HG03520 (cell line): ENCODE results near the gene AURKA.

Experiments
- ATAC-seq: cut with Tn5 transposase; IDR thresholded peaks from one replicate; pipeline ENCODE4 v1.9.1; 2021; ENCODE audit warnings: mild to moderate bottlenecking, moderate library complexity; ENCODE audit not compliant: unreplicated experiment

Gene AURKA

DNA sequence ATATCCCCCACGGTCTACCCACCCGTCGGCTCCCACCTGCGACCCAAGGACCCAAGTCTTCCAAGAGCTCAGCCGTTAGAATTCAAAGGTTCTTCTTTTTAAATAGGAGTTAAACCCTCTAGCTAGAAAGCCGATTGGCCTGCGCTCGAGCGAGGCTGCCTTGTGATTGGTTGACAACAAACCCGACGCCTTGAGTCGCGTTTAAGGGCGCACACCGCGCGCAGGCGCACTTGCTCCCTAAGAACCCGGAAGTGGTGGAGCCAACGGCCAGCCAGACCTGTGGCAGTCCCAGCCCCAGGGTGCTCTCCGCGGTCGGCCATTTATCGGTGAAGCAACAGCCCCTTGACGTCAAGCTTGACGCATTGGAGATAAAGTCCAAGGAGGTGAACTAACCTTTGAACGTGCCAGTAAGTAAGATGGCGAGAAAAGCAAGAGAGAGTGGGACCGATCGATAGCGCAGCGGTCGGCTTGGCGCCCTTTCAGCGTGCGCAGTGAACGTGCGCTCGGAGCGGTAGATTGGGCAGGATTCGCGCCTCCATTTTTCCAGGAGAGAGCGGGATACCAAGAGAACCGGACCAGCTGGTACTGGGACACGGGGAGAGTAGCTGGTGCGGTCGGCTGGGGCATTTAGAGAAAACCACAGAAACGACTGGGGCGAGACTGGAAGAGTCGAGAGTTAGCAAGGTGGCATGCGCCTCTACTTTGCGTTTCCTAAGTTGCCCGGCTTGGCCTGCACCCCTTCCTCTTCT lies at the start of gene AURKA, which contains the start of gene CSTF1:
TSS of gene AURKA (minus strand) at position 84 of the 749 bp plus-strand sequence. CDS start 4,018 bp downstream, outside the sequence.
TSS of gene CSTF1 (plus strand) at position 514 of the 749 bp plus-strand sequence. CDS start 2,908 bp downstream, outside the sequence.
- peak; percentile 91 for ATAC-seq

DNA sequence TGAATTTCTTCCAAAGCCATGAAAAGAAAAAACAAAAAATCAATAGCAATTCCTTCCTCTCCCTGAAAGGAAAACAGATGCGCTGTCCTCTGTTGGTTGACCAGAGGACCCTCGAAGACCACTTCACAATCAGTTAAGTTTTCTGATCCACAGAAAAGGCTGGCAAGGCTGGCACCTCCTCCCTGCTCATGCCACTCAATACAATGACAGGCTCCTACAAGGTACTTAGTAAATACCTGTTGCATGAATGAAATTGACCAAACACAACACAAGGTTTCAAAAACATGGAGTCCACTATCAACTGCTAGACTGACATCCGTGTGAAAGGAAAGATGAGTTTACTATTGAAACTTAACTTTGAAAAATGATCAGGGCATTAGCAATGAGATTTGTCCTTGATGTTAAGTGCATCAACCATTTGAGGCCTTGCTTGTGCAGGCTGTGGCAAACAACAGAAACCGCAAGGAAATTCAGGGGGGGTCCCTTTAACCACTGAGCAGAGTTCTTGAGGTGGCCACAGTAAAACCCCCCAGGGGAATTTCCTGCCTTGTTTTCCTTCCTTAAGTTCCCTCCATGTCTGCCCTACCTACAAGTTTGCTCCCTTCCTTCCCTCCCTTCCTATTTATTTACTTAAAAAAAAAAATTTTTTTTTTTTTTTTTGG lies 48.5 kb upstream of the AURKA start:
- no peak for ATAC-seq

DNA sequence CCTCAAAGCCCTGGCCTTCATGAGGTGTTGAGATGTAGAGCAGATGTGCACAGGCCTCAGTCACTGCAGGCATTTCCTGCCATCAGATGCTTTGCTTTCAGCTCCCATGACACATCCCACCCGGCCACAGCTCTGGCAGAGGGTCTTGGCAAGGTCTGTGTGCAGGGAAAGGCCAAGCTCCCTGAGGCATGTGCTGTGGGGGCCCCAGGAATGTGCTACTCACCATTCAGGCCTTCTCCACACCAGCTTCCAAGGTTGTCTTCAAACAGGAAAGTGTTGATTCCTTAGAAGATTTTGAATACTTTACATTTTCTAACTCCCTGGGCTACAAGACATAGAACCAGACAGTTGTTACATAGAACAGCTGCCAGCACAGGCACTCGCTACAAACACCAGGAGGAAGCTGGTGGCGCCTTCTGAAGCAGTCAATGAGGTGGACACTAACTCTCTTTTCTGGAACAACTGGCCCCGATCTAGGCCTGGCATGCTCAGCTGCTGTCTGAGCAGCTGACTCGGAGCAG lies 47.8 kb upstream of the AURKA start:
- no peak for ATAC-seq

DNA sequence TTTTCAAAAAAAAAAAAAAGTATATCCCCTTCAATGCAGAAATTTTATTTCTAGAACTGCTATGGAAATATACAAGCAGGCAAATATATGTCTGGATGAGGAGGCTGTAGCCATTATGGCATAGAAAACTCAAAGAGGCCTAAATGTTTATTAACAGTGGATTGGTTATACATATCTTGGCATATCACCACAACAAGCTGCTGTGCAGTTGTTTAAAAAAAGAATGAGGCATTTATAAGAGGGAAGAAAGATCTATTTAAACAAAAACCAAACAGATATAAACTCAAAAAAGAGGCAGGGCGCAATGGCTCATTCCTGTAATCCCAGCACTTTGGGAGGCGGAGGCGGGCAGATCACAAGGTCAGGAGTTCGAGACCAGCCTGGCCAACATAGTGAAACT lies 46.3 kb upstream of the AURKA start:
- ATAC-seq = no peak

DNA sequence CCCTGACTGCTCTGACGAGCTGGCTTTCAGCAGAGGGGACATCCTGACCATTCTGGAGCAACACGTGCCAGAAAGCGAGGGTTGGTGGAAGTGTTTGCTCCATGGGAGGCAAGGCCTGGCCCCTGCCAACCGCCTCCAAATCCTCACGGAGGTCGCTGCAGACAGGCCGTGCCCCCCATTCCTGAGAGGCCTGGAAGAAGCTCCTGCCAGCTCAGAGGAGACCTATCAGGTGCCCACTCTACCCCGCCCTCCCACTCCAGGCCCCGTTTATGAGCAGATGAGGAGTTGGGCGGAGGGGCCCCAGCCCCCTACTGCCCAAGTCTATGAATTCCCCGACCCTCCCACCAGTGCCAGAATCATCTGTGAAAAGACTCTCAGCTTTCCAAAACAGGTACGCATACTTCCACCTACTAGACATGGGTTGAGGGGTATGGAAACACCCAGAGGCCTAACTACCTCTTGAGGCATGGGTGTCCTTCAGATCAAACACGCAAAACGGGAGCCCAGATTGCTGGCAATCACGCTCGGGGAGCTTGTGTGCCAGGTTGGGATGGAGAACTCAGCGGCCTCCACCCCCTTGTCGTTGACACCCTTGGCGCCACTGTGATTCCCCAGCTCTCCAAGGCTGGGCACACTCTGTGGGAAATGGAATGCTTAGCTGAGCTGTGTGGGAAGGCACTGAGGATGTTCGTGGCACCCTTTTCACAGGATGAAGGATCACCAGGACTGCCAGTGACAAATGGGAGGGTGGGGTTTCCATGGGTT lies 45.4 kb upstream of the AURKA start:
- no peak for ATAC-seq

DNA sequence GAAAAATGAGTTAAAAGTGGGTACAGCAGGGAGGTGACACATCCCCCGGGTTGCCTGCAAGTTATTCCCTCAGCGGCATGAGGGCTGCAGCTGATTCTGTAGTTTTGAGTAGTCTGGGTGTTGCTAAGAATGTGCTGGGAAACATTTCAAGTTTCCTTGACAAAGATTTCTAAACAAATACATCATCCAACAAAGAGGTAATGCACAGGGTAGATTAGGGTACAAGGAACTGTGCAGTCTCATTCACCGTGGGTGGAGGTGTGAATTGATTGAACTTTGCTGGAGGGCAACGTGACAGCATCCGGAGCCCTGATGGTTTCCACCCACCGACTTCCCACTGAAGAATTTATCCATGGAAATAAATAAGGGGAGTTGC lies 41.9 kb upstream of the AURKA start:
- ATAC-seq = no peak

DNA sequence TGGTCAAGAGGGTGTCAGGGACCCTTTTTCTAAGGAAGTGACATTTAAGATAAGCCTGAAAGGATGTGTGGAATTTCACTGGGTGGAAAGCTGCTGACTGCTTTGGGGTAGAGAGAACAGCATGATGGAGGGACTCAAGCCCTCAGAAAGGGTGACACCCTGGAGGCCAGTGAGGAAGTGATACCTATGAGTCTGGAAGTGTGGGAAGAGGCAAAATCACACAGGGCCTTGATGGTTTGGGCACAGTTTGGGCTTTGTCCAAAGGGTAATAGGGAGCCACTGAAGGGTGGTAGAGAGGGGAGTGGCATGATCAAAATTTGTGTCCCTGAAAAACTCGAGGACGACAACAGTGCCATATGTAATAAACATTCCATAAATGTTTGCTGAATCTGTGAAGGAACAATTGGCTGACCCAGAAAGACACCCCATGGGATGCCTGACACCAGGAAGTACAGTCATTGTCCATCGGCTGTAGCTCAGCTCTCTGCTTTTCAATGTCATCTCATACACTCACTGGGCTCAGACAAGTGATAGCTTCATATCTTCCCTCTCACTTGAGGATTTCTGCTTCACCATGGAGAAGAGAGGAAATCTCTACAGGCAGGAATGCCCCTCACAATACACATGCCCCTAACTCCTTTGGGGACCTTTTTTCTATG lies 41.3 kb upstream of the AURKA start:
- no peak for ATAC-seq

DNA sequence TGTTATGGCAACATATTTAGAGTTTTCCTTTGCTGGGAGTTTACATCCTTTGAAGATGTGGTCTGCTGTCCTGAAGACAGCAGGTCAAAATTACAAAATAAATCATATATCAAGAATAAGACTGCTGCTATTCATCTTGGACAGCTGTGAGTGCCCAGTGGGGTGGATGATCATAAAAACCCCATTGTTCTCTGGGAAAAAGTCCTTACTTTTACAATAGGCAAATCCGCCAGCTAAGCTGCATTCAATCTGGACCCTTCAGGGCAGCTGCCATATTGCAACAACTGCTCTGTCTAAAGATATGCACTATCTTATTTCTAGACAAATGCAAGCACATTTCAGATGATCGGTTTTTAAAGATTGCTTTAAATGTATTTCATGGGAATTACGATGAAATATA lies 39.5 kb upstream of the AURKA start:
- ATAC-seq = no peak

DNA sequence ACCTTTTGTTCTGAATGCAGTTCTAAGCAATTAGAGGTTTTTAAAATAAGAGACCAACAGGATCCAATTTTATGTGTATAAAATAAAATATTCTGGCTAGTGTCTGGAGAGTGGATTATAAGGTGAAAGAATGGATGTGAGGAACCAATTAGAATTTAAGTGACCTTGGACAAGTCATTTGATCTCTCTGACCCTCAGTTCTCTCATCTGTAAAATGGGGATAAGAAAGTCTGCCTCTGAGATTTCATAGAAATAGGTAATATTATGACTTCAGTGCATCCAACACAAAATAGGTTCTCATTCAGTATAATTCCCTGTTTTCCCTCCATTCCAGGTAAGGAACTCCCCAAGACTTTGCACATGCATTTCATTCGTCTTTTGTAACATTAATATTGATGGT lies 38.9 kb upstream of the AURKA start:
- ATAC-seq = no peak

DNA sequence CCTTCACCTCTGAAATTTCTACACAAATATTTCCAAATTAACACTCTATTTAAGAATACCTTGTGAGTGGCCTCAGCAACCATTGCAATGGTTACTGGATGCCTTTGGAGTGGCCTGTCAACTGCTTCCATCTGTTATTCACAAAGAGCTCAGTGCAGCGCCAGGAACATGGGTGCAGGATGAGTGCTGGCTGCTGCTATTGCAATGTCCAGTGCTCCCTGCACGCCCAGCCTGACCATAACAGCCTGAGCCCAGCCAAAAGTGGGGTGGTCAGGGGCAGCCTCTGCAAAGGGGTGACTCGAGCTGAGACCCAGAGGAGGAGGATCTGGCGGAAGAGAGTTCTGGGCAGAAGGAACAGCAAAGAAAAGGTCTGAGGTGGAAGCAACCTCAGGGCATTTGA lies 38.4 kb upstream of the AURKA start:
- ATAC-seq = no peak

DNA sequence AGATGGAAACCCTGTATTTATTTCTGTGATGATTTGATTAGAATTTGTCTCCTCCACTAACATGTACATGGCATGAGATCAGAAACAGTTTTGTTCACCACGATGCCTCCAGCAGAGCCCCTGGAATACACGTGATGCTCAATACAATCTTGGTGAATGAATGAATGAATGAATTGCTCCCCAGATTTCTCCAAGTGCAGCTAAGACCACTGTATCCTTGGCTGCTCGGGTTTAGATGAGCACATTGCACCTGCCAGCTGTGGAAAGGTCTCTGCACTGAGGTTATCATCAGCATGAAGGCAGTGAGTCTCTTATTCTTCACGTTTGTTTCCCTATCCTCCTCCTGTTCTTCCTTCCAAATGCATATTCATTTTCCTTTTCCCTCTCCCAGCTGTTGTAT lies 37.9 kb upstream of the AURKA start:
- ATAC-seq = no peak

DNA sequence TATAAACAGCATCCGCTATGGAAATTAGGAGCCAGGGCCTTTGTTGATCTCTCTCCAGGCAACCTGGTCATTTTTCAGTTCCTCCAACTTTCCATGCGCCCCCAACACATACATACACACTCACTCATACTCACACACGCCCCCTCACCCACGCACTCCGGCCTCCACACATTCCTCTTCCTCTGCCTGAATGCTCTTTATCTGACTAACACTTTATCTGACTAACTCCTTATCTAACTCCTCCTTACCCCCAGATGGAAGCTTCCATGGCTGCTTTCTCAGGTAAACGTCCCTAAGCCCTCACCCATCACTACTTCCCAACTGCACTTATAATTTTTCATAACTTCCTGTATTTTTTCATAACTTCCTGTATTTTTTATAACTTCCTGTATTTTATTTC lies 37.5 kb upstream of the AURKA start:
- no peak for ATAC-seq

DNA sequence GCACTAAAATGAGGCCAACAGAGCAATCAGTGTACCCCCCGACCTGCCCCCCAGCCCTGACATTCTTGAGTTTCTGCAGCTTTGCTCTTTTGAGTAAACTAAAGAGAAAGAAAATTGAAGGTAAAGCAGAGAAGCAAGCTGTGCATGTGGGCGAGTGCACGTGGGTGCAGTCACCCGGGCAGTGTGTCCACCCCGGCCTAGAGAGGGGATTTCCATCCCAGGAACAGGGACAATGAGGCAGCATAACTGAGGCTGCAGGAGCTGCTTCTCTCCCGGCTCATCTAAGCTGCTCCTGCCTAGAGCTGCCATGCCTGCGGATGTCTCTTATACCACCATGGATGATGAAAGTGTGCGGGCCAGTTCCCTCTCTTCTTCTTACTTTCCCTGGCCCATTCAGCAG lies 36.9 kb upstream of the AURKA start:
- no peak for ATAC-seq

DNA sequence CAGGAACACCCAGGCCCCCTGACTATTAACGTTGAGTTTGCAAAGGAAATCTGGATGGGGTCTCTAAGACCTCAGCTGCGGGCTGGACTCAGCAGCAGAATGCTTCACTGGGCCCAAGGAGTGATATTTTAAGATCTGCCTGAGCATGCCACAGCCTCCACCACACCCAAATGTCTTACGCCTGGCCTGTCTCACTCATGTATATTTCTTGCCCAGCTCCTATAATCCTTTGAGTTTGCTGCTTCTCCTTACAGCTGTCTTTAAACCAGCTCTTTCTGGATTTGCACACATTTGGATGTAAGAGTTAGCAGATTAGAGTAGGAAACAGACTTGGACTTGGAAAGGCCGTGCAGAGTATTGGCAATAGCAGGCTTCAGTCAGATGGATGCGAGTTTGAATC lies 36.4 kb upstream of the AURKA start:
- no peak for ATAC-seq

DNA sequence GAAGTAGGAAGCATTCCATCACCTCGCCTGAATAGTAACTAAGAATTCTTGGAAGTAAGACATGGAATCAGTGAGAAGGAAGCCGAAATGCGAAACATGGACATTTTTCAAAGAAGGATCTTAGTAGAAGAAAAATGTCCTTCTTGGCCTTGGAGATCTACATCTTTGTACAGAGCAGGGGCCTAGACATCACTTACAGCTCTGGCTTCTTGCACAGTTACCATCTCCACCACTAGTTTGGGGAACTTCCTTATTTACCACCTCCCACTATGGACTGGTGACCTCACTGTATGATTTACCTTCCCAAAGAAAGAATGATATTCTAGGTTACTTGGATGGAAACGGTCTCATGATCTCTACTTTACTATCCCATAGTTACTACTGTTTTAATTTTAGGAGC lies 35.8 kb upstream of the AURKA start:
- ATAC-seq = no peak

DNA sequence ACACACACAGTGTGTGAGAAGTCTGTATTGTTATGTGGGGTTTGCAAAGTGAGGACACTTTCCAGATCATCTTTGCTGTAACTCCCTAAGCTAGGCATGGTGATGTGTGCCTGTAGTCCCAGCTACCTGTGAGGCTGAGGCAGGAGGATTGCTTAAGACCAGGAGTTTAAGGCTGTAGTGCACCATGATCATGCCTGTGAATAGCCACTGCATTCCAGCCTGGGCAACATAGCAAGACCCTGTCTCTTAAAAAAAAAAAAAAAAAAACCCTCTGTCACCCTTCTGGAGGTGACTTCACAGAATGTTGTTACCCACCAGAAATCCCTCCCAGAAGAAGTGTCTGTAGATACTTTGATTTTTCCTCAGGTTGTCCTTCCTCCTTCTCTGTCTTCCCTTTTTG lies 34.9 kb upstream of the AURKA start:
- no peak for ATAC-seq

DNA sequence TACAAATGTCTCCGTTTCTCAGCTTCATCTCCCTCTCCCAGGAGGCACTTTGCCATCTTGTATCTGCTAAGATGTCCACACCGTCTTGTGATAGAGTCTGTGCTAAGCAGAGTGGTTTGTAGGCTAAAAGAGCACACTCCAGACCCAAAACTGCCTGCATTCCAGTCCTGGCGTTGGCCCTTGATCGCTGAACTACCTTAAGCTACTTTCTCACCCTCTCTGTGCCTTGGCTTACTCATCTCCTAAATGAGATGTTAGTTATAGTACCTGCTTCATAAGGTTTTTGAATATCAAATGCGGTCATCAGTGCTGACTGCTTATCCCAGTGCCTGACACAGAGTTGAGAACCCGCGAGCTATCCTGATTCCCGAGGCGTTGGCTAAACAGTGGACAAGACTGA lies 34.0 kb upstream of the AURKA start:
- ATAC-seq = no peak

DNA sequence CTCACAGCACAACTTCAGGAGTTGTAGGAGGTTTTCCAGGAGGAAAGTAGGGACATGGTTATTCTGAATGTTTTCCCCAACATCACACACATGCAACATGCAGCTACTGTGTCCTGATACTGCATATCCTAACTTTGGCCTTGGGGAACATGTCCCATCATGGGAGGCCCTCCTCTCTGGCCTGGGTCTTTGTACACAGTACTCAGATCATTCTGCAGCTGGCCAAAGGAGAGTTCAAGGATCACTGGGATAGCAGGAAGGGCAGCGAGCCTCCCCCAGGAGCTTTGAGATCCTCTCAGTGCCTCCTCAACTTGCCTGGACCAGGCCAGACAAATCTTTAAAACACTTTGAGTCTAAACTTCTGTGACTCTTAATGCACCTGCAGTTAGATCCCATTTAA lies 32.9 kb upstream of the AURKA start:
- ATAC-seq = no peak

DNA sequence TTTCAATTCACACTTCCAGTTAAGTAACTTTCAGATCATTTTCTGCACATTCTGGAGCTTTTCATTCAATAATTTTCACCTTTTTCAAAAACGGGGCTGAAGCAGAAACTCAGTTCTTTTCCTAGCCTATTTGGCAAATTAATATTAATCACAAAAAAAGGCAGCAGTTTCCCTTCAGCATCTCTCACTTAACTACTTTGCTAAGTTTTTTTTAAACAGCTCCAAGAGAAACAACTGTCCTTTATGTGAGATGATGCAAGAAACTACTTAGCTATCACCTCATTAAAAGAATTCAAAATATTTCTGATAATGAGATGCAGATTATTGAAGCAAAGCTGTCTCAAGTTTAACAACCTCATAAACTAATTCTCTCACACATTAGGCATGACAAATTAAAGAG lies 31.9 kb upstream of the AURKA start:
- ATAC-seq = no peak

DNA sequence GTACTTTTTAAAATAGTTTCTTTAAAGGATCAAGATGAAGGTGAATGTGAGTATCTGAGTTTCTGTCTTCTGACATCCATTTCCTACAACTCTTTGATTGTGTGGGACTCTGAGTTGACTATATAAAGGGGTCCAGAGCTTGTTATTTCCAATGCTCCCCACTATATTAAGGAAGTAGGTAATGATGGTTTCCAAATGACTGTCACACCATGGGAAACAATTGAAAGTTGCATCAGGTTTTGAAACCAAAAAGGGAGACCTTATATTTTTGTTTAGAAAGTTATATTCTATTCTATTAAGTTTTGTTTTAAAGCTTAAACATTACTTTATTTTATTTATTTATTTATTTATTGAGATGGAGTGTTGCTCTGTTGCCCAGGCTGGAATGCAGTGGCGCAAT lies 31.2 kb upstream of the AURKA start:
- no peak for ATAC-seq

DNA sequence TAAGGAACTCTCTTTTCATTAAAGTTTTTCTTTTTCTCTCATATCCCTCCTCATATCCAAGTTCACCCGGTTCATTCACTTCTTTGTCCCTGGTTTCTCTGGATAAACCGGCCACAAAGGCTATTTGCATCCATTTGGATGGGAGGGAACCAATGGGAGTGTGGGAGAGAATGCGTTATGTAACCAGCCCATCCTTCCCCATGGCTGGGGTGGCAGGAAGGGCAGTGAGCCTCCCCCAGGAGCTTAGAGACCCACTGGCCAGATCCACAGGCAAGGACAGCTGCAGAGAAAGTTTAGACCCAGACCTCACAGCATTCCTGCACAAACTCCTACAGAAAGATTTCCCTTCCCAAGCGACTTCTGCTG lies 30.8 kb upstream of the AURKA start:
- no peak for ATAC-seq
